GM21786 (cell line): ENCODE results near the gene RNF227.
"Not testable (repeated sequence)": the region's sequence is repeated elsewhere in the genome, so short reads cannot be mapped to it uniquely, and the experiment has no call there.

ENCODE experiments used
- ATAC-seq: cut with Tn5 transposase; IDR thresholded peaks from one replicate; pipeline ENCODE4 v1.9.1; 2021; ENCODE audit not compliant: unreplicated experiment

RNF227 gene

DNA sequence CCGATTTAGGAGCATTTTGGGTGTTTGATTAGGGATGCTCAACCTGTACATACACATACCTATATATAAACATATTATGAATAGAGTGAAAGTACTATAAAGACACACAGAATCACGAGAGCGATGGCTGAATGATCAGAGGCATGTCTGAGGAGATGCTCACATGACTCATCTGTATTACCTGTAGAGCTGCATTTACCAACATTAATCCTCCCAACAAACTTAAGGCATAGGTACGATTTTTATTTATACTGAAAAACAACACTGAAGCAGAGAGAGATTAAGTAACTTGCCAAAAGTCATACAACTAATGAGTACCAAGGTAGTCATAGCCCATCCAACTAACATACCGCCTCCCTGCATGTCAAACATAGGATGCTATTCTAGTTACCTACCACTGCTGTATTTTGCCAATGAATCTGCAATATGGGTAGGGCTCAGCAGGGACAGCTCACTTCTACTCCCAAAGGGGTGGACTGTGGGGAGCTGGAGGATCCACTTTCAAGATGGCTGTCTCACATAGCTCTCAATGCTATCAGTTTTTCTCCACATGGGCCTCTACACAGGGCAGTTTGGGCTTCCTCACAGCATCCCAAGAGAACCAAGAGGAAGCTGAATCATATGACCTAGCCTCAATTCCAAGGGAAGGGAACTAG, 51.0 kb downstream of the RNF227 start:
- no peak for ATAC-seq

DNA sequence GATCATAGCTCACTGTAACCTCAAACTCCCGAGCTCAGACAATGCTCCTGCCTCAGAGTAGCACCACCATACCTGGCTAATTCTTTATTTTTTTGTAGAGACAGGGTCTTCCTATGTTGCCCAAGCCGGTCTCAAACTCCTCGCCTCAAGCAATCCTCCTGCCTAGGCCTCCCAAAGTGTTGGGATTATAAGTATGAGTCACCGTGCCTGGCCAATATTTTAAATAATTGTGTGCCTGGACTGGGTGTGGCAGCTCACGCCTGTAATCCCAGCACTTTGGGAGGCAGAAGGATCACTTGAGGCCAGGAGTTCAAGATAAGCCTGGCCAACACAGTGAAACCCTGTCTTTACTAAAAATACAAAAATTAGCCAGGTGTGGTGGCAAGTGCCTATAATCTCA, 51.7 kb downstream of the RNF227 start:
- not testable (repeated sequence) for ATAC-seq
